Choroid plexus epithelial cell (primary cell): Measurements from ENCODE around the gene PANK2.

Source experiments
- DNase-seq: peaks from one replicate; pipeline ENCODE4 v3.0.0-alpha.2; 2010; ENCODE audit warnings: low read depth
- H3K4me3 ChIP-seq: 2 replicates; pipeline ENCODE4 v1.5.1; 2011; ENCODE audit warnings: low read depth, mild to moderate bottlenecking, control low read depth, low read length, moderate library complexity
- CTCF ChIP-seq: conservative IDR thresholded peaks from 2 replicates; pipeline ENCODE4 v1.5.1; 2011; ENCODE audit warnings: low read depth, mild to moderate bottlenecking, control low read depth, inconsistent platforms, low read length, moderate library complexity

PANK2 gene

DNA sequence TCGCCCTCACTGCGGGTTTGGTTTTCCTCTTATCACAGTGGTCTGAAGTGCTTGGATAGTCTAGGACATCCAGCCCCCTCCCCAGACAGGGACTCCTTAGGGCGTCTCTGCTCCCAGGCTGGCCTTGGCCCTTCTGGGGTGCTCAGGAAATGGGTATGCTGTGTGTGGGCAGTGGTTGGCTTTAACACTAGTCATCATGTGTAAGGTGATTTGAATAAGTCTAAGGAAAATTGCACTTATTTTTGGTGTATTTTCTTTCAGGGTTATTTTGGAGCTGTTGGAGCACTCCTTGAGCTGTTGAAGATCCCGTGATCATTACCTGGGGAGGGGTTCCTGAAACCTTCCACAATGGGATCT is 33.8 kb downstream of the PANK2 start:
- no peak for TF ChIP-seq CTCF
- no peak for DNase-seq
- H3K4me3 ChIP-seq = no peak overlapping the region

DNA sequence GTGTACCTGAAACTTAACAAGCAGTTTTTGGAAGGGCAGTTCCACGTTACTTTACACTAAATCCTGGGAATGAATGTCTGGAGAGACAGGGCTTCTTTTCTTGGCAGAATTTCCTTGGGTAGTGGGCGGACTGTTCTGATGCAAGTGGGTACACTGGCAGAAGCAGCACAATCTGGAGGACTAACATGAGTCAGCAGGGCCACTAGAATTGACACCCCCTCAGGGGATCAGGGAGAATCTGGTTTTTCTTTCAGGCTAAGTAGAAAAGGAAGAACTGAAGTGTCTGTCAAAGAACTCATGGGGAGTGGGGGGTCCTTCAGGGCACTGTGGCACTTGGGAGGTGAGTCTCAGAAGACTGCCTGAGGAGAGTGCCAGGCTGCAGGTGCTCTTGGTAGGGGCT is 34.6 kb downstream of the PANK2 start:
- DNase-seq = peak; percentile 41
- no peak overlapping the region for H3K4me3 ChIP-seq
- TF ChIP-seq CTCF = no peak

- H3K4me3 ChIP-seq = no peak overlapping the region
- no peak for TF ChIP-seq CTCF
- DNase-seq = no peak
Measured at GRCh38 chr20:3924304-3925112, 35.3 kb downstream of the PANK2 start.

- no peak overlapping the region for H3K4me3 ChIP-seq
- TF ChIP-seq CTCF = no peak
- no peak for DNase-seq
Measured at GRCh38 chr20:3925113-3925695, 36.0 kb downstream of the PANK2 start.

DNA sequence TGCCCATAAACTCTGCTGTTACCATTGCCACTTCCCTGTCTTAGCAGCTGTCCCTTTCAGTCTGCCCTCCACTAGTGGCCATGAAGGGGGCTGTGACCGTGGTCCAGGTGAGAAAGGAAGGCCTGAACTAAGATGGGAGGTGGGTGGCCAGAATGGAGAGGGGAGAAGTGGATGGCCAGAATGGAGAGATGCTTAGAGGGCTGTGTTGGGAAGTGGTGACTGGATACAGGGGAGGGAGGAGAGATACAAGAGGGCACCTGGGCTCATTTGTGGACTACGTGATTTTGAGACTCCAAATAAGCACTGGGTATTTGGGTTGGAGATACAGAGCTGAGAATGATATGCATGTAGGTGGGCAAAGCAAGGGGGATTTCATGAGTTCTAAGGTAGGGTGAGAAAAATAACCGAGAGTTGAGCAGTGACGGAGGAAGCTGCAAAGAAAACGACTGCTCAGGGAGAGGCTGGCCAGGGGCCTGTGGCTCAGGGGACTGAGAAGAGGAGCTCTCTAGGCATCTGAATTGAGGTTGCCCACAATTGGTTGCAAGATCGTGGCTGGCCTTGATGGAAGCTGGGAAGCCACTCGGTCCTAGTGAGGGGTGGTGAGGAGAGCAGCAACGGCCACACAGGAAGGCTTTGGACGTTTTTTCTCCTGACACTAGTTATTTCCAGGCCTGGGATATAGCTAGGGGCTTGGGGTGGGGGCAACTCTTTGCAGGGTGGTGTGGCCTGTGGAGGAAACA is 36.9 kb downstream of the PANK2 start:
- no peak for TF ChIP-seq CTCF
- H3K4me3 ChIP-seq = no peak overlapping the region
- no peak for DNase-seq

GRCh38 chr20:3927486-3928291 is 38.5 kb downstream of the PANK2 start:
- no peak overlapping the region for H3K4me3 ChIP-seq
- TF ChIP-seq CTCF = no peak
- peak; percentile 71 for DNase-seq
